Muscle of arm (tissue), 12 donors: ENCODE results near the gene C16orf78. TPM values are rescaled to one million over a fixed set of nuclear protein-coding genes. Genes with fewer than 3 reads are reported as not detected.

Source experiments
- DNase-seq: peaks from one replicate; pipeline ENCODE4 v3.0.0-alpha.2; 2013
- polyA plus RNA-seq, 12 donors: library from polyadenylated mRNA; unstranded; fragments of 120-200 nt; gene quantifications; one replicate each; pipeline ENCODE4 v1.2.1, GENCODE V29; 2013; ENCODE audit not compliant: insufficient read length in 12 of 12

C16orf78 gene
- polyA plus RNA-seq, 12 donors, result not detected

- no peak for DNase-seq
These were observed 57.4 kb downstream of the C16orf78 start for GRCh38 chr16:49431040-49431439.

- DNase-seq, result no peak
These were observed 58.1 kb downstream of the C16orf78 start for GRCh38 chr16:49431591-49432290.

- no peak for DNase-seq
These were observed 61.1 kb downstream of the C16orf78 start for GRCh38 chr16:49434733-49435132.

GRCh38 chr16:49436181-49436580, 62.6 kb downstream of the C16orf78 start:
- no peak for DNase-seq

GRCh38 chr16:49437344-49437743, 63.7 kb downstream of the C16orf78 start:
- no peak for DNase-seq

- DNase-seq, result no peak
These were observed 65.4 kb downstream of the C16orf78 start for GRCh38 chr16:49439050-49439449.

GRCh38 chr16:49439676-49440075, 66.1 kb downstream of the C16orf78 start:
- no peak for DNase-seq

- no peak for DNase-seq
These were observed 66.8 kb downstream of the C16orf78 start for GRCh38 chr16:49440156-49441065.

GRCh38 chr16:49441366-49441780, 67.8 kb downstream of the C16orf78 start:
- peak; percentile 21 for DNase-seq

GRCh38 chr16:49442805-49443204, 69.2 kb downstream of the C16orf78 start:
- DNase-seq, result no peak

- DNase-seq, result no peak
These were observed 70.0 kb downstream of the C16orf78 start for GRCh38 chr16:49443576-49443975.

- DNase-seq, result no peak
These were observed 73.2 kb downstream of the C16orf78 start for GRCh38 chr16:49446805-49447204.

Other genes starting within 250 kb of the C16orf78 start
- gene CBLN1, start 92.0 kb upstream of the C16orf78 start, polyA plus RNA-seq, result 1 to 10 TPM in 7 of 12 donors, under 1 TPM in 4, not detected in 1; 0.08 to 5.8 (median 1.5) TPM